Progenitor cell of endocrine pancreas (in vitro differentiated cells): ENCODE measurements around the gene DEAF1. TPM values are rescaled to one million over a fixed set of nuclear protein-coding genes. Genes with fewer than 3 reads are reported as not detected.

Experiments used
- DNase-seq: peaks from one replicate; pipeline ENCODE4 v3.0.0; 2021; ENCODE audit warnings: low spot score; ENCODE audit not compliant: unreplicated experiment
- H3K27ac Mint-ChIP-seq: 2 replicates; pipeline ENCODE4 v1.8.0; 2021; ENCODE audit warnings: mild to moderate bottlenecking, moderate library complexity, mixed read lengths
- H3K27me3 Mint-ChIP-seq: 2 replicates; pipeline ENCODE4 v1.8.0; 2021; ENCODE audit warnings: mixed read lengths
- H3K36me3 Mint-ChIP-seq: 2 replicates; pipeline ENCODE4 v1.8.0; 2022; ENCODE audit warnings: mixed read lengths; ENCODE audit not compliant: insufficient read depth
- H3K4me1 Mint-ChIP-seq: 2 replicates; pipeline ENCODE4 v1.8.0; 2021; ENCODE audit warnings: low read depth, mixed read lengths
- H3K4me3 Mint-ChIP-seq: 2 replicates; pipeline ENCODE4 v1.8.0; 2021; ENCODE audit warnings: low read depth, mild to moderate bottlenecking, moderate library complexity, mixed read lengths
- H3K9me3 Mint-ChIP-seq: 2 replicates; pipeline ENCODE4 v1.8.0; 2021; ENCODE audit warnings: low read depth, mixed read lengths
- total RNA-seq: library from RNA; stranded (reverse); gene quantifications from 2 replicates; pipeline ENCODE4 v1.2.1, GENCODE V29; 2021
- TF ChIP-seq, protein P1 (sequence below): fragments of 200-600 bp; sonication (generic); IDR thresholded peaks from one replicate; pipeline ENCODE4 v1.5.0; 2021; ENCODE audit warnings: antibody characterized with exemption, mild to moderate bottlenecking; ENCODE audit not compliant: unreplicated experiment

Gene DEAF1
- total RNA-seq, 1 donor from 2014 or later: 49.2 TPM

DNA sequence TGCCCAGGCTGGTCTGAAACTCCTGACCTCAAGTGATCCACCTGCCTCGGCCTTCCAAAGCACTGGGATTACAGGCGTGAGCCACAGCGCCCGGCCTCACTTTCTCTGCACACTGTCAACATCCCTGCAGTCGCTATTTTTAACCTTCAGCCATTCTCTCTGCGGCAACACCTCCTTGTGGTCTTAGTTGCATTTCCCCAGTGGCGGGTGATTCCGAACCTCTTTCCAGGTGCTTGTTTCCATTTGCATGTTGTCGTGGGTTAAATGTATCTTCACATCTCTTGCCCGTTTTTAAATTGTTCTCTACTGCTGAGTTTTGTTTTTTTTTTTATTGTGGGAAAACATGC lies 65.8 kb downstream of the DEAF1 start:
- Mint-ChIP-seq H3K4me1 (no peaks in the 10 kb centered on the region), H3K9me3 (no peaks in the 10 kb centered on the region), H3K36me3 (peaks cover 14% of the 10 kb centered on the region), H3K27me3 (peaks cover 23% of the 10 kb centered on the region), H3K4me3 (no peak overlapping the region), H3K27ac (no peak overlapping the region)
- TF ChIP-seq, protein P1, sequence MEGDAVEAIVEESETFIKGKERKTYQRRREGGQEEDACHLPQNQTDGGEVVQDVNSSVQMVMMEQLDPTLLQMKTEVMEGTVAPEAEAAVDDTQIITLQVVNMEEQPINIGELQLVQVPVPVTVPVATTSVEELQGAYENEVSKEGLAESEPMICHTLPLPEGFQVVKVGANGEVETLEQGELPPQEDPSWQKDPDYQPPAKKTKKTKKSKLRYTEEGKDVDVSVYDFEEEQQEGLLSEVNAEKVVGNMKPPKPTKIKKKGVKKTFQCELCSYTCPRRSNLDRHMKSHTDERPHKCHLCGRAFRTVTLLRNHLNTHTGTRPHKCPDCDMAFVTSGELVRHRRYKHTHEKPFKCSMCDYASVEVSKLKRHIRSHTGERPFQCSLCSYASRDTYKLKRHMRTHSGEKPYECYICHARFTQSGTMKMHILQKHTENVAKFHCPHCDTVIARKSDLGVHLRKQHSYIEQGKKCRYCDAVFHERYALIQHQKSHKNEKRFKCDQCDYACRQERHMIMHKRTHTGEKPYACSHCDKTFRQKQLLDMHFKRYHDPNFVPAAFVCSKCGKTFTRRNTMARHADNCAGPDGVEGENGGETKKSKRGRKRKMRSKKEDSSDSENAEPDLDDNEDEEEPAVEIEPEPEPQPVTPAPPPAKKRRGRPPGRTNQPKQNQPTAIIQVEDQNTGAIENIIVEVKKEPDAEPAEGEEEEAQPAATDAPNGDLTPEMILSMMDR: no peak
- DNase-seq: no peak

DNA sequence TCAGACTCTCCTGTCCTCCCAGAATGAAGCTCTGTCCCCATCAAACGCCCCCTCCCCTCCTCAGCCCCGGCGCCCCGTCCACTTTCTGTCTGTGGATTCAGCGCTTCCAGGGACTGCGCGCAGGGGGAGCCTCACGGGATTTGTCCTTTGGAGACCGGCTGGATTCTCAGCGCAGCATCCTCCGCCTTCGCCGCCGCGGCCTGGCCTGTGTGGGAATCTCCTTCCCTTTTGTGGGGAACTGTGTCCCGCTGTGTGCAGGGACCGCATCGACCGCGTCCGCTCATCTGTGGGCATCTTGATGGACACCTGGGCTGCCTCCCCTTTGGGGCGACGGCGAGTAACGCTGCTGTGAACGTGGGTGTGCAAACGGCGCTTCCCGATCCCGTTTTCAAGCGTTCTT lies 67.0 kb downstream of the DEAF1 start:
- H3K27ac Mint-ChIP-seq: peak overlapping the region; percentile 62
- no peaks in the 10 kb centered on the region for H3K4me1 Mint-ChIP-seq
- TF ChIP-seq, protein P1: no peak
- H3K36me3 Mint-ChIP-seq: peaks cover 14% of the 10 kb centered on the region
- peak overlapping the region; percentile 20 for H3K4me3 Mint-ChIP-seq
- DNase-seq: no peak
- no peaks in the 10 kb centered on the region for H3K9me3 Mint-ChIP-seq
- H3K27me3 Mint-ChIP-seq: peaks cover 23% of the 10 kb centered on the region

DNA sequence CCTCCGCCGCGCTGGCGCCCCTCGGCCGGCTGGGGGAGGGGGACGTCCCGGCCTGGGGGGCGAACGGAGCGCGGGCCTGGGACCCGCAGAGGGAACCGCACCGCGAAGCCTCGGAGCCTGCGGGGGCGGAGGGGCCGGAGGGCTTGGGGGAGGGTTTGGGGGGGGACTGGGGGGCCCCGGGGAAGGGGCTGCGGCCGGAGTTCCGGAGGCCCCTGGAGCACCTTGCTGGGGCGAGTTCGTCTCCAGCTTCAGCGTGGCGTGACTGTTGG lies 67.8 kb downstream of the DEAF1 start:
- no peak overlapping the region for H3K27ac Mint-ChIP-seq
- TF ChIP-seq, protein P1: no peak
- H3K9me3 Mint-ChIP-seq: no peaks in the 10 kb centered on the region
- no peak for DNase-seq
- peaks cover 23% of the 10 kb centered on the region for H3K27me3 Mint-ChIP-seq
- no peak overlapping the region for H3K4me3 Mint-ChIP-seq
- no peaks in the 10 kb centered on the region for H3K4me1 Mint-ChIP-seq
- peaks cover 9% of the 10 kb centered on the region for H3K36me3 Mint-ChIP-seq

DNA sequence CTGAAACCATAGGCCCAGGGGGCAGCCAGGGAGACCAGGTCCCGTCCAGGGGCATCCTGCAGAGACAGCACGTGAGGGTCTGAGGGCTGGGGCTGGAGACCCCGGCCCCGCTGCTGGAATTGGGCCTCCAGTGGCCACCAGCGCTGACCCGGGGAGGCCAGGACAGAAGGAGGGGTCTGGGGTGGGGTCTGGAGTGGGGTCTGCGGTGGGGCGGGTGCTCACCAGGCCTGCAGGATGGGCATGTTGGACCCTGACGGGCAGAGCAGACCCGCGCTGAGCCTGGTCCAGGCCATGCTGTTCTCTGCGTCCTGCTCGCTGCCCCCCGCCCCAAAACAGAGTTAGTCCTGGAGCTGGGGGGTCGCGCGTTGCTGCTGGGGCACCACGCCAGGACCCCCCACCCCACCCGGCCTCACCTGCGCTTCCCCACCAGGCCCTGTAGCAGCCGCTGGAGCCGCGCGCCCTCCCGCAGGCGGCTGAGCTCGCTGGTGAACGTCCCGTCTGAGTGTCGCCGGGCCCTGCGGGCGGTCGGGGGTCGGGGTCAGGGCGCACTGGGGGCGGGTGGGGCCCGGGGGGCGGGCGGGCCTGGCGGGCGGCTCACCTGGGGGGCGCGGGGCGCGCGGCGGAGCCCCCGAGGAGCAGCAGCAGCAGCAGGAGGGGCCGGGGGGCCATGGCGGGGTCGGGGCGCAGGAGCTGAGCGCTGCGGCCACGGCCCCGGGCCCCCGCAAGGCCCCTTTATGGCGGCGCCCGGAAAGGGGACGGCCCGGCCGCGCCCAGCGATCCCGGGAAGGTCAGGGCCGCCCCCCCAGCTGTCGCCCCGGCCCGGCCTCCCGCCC lies 68.3 kb downstream of the DEAF1 start, which contains the start of gene SCT:
Gene SCT, minus strand, starts transcription at position 707 of the 833 bp plus-strand sequence. Its CDS starts 38 bp downstream, at position 669.
- Mint-ChIP-seq H3K9me3 (no peaks in the 10 kb centered on the region), H3K36me3 (peaks cover 9% of the 10 kb centered on the region), H3K27me3 (peaks cover 23% of the 10 kb centered on the region), H3K27ac (peak within 1 kb of the TSS; percentile 62), H3K4me1 (no peaks in the 10 kb centered on the region), H3K4me3 (peak within 1 kb of the TSS; percentile 14)
- DNase-seq: no peak
- TF ChIP-seq, protein P1: no peak

DNA sequence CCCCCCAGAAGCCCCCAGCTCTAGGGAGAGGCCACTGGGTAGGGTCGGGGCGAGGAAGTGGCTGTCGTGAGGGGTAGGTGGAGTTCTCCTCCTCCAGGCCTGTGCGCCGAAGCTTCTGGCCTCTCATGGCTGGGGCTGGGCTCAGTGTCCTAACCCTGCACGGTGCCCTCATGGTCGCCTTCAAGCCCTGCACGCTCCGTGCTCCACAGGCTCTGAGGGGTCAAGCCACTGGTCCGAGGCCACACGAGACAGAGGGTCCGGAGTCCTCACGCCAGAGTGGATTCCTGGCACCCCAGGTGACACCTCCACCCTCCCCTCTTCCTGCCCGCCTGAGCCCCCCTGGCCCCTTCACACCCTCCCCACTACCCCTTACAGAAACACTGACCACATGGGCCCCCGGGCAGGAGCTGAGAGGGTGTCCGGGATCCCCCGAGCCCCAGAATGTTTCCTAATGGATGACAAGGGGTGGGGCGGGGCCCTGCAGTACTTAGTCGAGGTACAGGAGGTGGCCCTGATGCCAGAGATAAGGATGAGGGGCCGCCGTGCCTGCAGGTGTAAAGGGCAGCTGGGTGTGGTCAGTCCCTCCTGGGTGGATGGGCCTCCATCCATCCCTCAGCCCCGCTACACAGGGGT lies 69.3 kb downstream of the DEAF1 start:
- no peaks in the 10 kb centered on the region for H3K9me3 Mint-ChIP-seq
- TF ChIP-seq, protein P1: no peak
- DNase-seq: no peak
- no peak overlapping the region for H3K4me3 Mint-ChIP-seq
- no peaks in the 10 kb centered on the region for H3K4me1 Mint-ChIP-seq
- H3K27me3 Mint-ChIP-seq: peaks cover 23% of the 10 kb centered on the region
- peaks cover 9% of the 10 kb centered on the region for H3K36me3 Mint-ChIP-seq
- H3K27ac Mint-ChIP-seq: no peak overlapping the region
